ENCODE results near the gene EOLA2.
"Not testable (repeated sequence)": the region's sequence is repeated elsewhere in the genome, so short reads cannot be mapped to it uniquely, and the experiment has no call there.

EOLA2 gene

GRCh38 chrX:149938427-149938880, at the start of gene EOLA2:
TSS of gene EOLA2 (minus strand) at chrX:149938491. CDS start at chrX:149933874, 4,617 bp downstream.
- DNase-seq = peak; percentile 94

- DNase-seq = no peak
Observed at GRCh38 chrX:149987613-149988012, 49.3 kb upstream of the EOLA2 start.

GRCh38 chrX:149984411-149984810, 46.1 kb upstream of the EOLA2 start:
- DNase-seq = no peak

GRCh38 chrX:149982310-149982709, 44.0 kb upstream of the EOLA2 start:
- DNase-seq = no peak

GRCh38 chrX:149979126-149979644, 40.9 kb upstream of the EOLA2 start:
- no peak for DNase-seq

GRCh38 chrX:149962859-149963757, 24.8 kb upstream of the EOLA2 start:
- DNase-seq = peak; percentile 56

- no peak for DNase-seq
Observed at GRCh38 chrX:149962010-149962409, 23.7 kb upstream of the EOLA2 start.

- no peak for DNase-seq
Observed at GRCh38 chrX:149961572-149961971, 23.3 kb upstream of the EOLA2 start.

GRCh38 chrX:149950681-149951080, 12.4 kb upstream of the EOLA2 start:
- DNase-seq = peak; percentile 27

- DNase-seq = no peak
Observed at GRCh38 chrX:149949743-149950436, 11.6 kb upstream of the EOLA2 start.

GRCh38 chrX:149948016-149948415, 9.7 kb upstream of the EOLA2 start:
- no peak for DNase-seq

GRCh38 chrX:149946932-149947331, 8.6 kb upstream of the EOLA2 start:
- not testable (repeated sequence) for DNase-seq

- DNase-seq = not testable (repeated sequence)
Observed at GRCh38 chrX:149945820-149946219, 7.5 kb upstream of the EOLA2 start.

- DNase-seq = not testable (repeated sequence)
Observed at GRCh38 chrX:149945087-149945670, 6.9 kb upstream of the EOLA2 start.

- not testable (repeated sequence) for DNase-seq
Observed at GRCh38 chrX:149940674-149941024, 2.4 kb upstream of the EOLA2 start.

GRCh38 chrX:149939905-149940673, 1.8 kb upstream of the EOLA2 start:
- DNase-seq = peak; percentile 93

GRCh38 chrX:149939655-149939904, 1.3 kb upstream of the EOLA2 start:
- no peak for DNase-seq

GRCh38 chrX:149938881-149939654, 777 bp upstream of the EOLA2 start:
- peak; percentile 92 for DNase-seq

- no peak for DNase-seq
Observed at GRCh38 chrX:149937871-149938426, 342 bp downstream of the EOLA2 start.

- not testable (repeated sequence) for DNase-seq
Observed at GRCh38 chrX:149937328-149937727, 963 bp downstream of the EOLA2 start.

- not testable (repeated sequence) for DNase-seq
Observed at GRCh38 chrX:149933547-149933946, 4.7 kb downstream of the EOLA2 start.

- not testable (repeated sequence) for DNase-seq
Observed at GRCh38 chrX:149932970-149933369, 5.3 kb downstream of the EOLA2 start.

All from activated CD4-positive, alpha-beta T cell treated with anti-CD3 and anti-CD28 coated beads, Interleukin-2, Interleukin-6, amounts not matched to agents 100 ng/mL and 50 ng/mL, durations not matched to agents 16 hours and 8 hours (primary cell).